SU-DHL-6 (cell line): Measurements from ENCODE around the gene OVOL1.

Source experiments
- H2AFZ ChIP-seq: fragments of 200-600 bp; sonication (generic); 2 replicates; pipeline ENCODE4 v1.6.1; 2014; ENCODE audit warnings: low read depth, mild to moderate bottlenecking, moderate library complexity, mixed read lengths, antibody characterized with exemption, low read length; ENCODE audit not compliant: severe bottlenecking
- H3F3A ChIP-seq: fragments of 200-600 bp; shearing (Covaris generic); 2 replicates; pipeline ENCODE4 v1.6.0; 2016; ENCODE audit warnings: antibody characterized with exemption, mild to moderate bottlenecking; ENCODE audit not compliant: insufficient read depth
- H3K27ac ChIP-seq: fragments of 200-600 bp; sonication (generic); 2 replicates; pipeline ENCODE4 v1.5.1; 2016; ENCODE audit warnings: low read depth, mild to moderate bottlenecking, low read length, moderate library complexity, mixed read lengths
- H3K27me3 ChIP-seq: fragments of 200-600 bp; sonication (generic), shearing (Covaris generic); 2 replicates; pipeline ENCODE4 v1.6.0; 2014; ENCODE audit warnings: mild to moderate bottlenecking, low read length
- H3K36me3 ChIP-seq: fragments of 200-600 bp; sonication (generic); 2 replicates; pipeline ENCODE4 v1.6.1; 2014; ENCODE audit warnings: mild to moderate bottlenecking, low read length, mixed read lengths
- H3K4me2 ChIP-seq: fragments of 300-600, 200-600 bp; shearing (Covaris generic), sonication (generic); 2 replicates; pipeline ENCODE4 v1.6.0; 2014; ENCODE audit warnings: low read length, low read depth, mild to moderate bottlenecking; ENCODE audit not compliant: poor library complexity, severe bottlenecking
- H3K4me3 ChIP-seq: fragments of 200-600 bp; sonication (generic); 2 replicates; pipeline ENCODE4 v1.5.1; 2014; ENCODE audit warnings: antibody characterized with exemption, low read length, mild to moderate bottlenecking, mixed read lengths; ENCODE audit not compliant: insufficient read depth, poor library complexity, severe bottlenecking
- H3K79me2 ChIP-seq: fragments of 200-600 bp; sonication (generic); 2 replicates; pipeline ENCODE4 v1.6.1; 2014; ENCODE audit warnings: mild to moderate bottlenecking, low read length, moderate library complexity; ENCODE audit not compliant: insufficient read depth
- H3K9ac ChIP-seq: fragments of 200-600 bp; sonication (generic); 2 replicates; pipeline ENCODE4 v1.7.0; 2014; ENCODE audit warnings: mild to moderate bottlenecking, low read length
- H3K9me2 ChIP-seq: fragments of 200-600 bp; sonication (generic); replicated peaks from 2 replicates; pipeline ENCODE4 v1.6.1; 2014; ENCODE audit warnings: low read length; ENCODE audit not compliant: insufficient read depth
- H3K9me3 ChIP-seq: fragments of 200-600 bp; sonication (generic); 2 replicates; pipeline ENCODE4 v1.6.1; 2014; ENCODE audit warnings: low read length, mixed read lengths; ENCODE audit not compliant: insufficient read depth
- H4K20me1 ChIP-seq: fragments of 200-600 bp; sonication (generic); 2 replicates; pipeline ENCODE4 v1.6.1; 2014; ENCODE audit warnings: low read depth, mild to moderate bottlenecking, antibody characterized with exemption, low read length, moderate library complexity, mixed read lengths
- CTCF ChIP-seq: fragments of 200-600 bp; sonication (generic); IDR thresholded peaks from one replicate; pipeline ENCODE4 v1.5.1; 2017; ENCODE audit warnings: antibody characterized with exemption, mild to moderate bottlenecking, low read length, moderate library complexity; ENCODE audit not compliant: insufficient read depth, poor library complexity, severe bottlenecking
- EZH2phosphoT487 ChIP-seq: fragments of 200-600 bp; sonication (generic), shearing (Covaris generic); conservative IDR thresholded peaks from 2 replicates; pipeline ENCODE4 v1.6.1; 2018; ENCODE audit warnings: mild to moderate bottlenecking, antibody characterized with exemption, low read length, moderate library complexity, mixed read lengths

Gene OVOL1

GRCh38 chr11:65793144-65793581 lies 6.3 kb downstream of the OVOL1 start:
- Histone ChIP-seq H4K20me1 (no peaks in the 10 kb centered on the region), H3K27me3 (no peaks in the 10 kb centered on the region), H3K9me2 (no peaks in the 10 kb centered on the region), H3K9ac (no peak overlapping the region), H2AFZ (no peak overlapping the region), H3K4me3 (no peak overlapping the region), H3F3A (no peaks in the 10 kb centered on the region), H3K27ac (no peak overlapping the region), H3K9me3 (no peaks in the 10 kb centered on the region), H3K79me2 (no peaks in the 10 kb centered on the region), H3K4me2 (no peak overlapping the region), H3K36me3 (no peaks in the 10 kb centered on the region)
- no peak for TF ChIP-seq CTCF

- no peak overlapping the region for H3K9ac ChIP-seq
Observed at GRCh38 chr11:65793625-65794400, 7.0 kb downstream of the OVOL1 start.

GRCh38 chr11:65794570-65795510 lies 8.0 kb downstream of the OVOL1 start:
- Histone ChIP-seq H3K27ac (no peak overlapping the region), H3K36me3 (no peaks in the 10 kb centered on the region), H3K9me3 (no peaks in the 10 kb centered on the region), H3K27me3 (no peaks in the 10 kb centered on the region), H4K20me1 (no peaks in the 10 kb centered on the region), H3K9me2 (no peaks in the 10 kb centered on the region), H3K4me3 (no peak overlapping the region), H2AFZ (no peak overlapping the region), H3K79me2 (no peaks in the 10 kb centered on the region), H3K9ac (no peak overlapping the region), H3F3A (no peaks in the 10 kb centered on the region), H3K4me2 (no peak overlapping the region)
- TF ChIP-seq EZH2phosphoT487 = no peak
- TF ChIP-seq CTCF = no peak

More at GRCh38 chr11:65793625-65794400, 7.0 kb downstream of the OVOL1 start:
- TF ChIP-seq EZH2phosphoT487 = no peak
- TF ChIP-seq CTCF = no peak
- no peaks in the 10 kb centered on the region for H3F3A ChIP-seq
- no peaks in the 10 kb centered on the region for H3K79me2 ChIP-seq
- H3K4me3 ChIP-seq = no peak overlapping the region
- no peak overlapping the region for H3K4me2 ChIP-seq
- H2AFZ ChIP-seq = no peak overlapping the region
- H3K27ac ChIP-seq = no peak overlapping the region
- no peaks in the 10 kb centered on the region for H3K36me3 ChIP-seq
- no peaks in the 10 kb centered on the region for H3K9me3 ChIP-seq
- H4K20me1 ChIP-seq = no peaks in the 10 kb centered on the region
- H3K27me3 ChIP-seq = no peaks in the 10 kb centered on the region
- H3K9me2 ChIP-seq = no peaks in the 10 kb centered on the region
